Calu3 (cell line): ENCODE measurements around the gene VASP. TPM values are rescaled to one million over a fixed set of nuclear protein-coding genes. Genes with fewer than 3 reads are reported as not detected.

Source experiments
- BruUV-seq: library from RNA; stranded (reverse); fragments of 400-500 nt; replicated peaks from 2 replicates; lab custom pipeline; 2021; lab: Mats Ljungman, UMichigan
- CTCF ChIA-PET: fragments of 300-600 bp; sonication (Branson Sonifier 250); formaldehyde crosslinking; loops from one replicate; lab custom pipeline; 2022; ENCODE audit warnings: antibody characterized with exemption; lab: Charles Lee
- DNase-seq: peaks from one replicate; pipeline ENCODE4 v3.0.0; 2022
- H3K27ac Mint-ChIP-seq: one replicate; pipeline ENCODE4 v1.8.0; 2022; ENCODE audit warnings: mixed read lengths; ENCODE audit not compliant: unreplicated experiment
- H3K27me3 Mint-ChIP-seq: one replicate; pipeline ENCODE4 v1.8.0; 2022; ENCODE audit warnings: mixed read lengths; ENCODE audit not compliant: unreplicated experiment
- H3K36me3 Mint-ChIP-seq: one replicate; pipeline ENCODE4 v1.8.0; 2022; ENCODE audit warnings: mild to moderate bottlenecking, moderate library complexity, mixed read lengths; ENCODE audit not compliant: insufficient read depth, unreplicated experiment
- H3K4me1 Mint-ChIP-seq: one replicate; pipeline ENCODE4 v1.8.0; 2022; ENCODE audit warnings: mild to moderate bottlenecking, low read depth, mixed read lengths; ENCODE audit not compliant: unreplicated experiment
- H3K4me3 Mint-ChIP-seq: one replicate; pipeline ENCODE4 v1.8.0; 2022; ENCODE audit warnings: mild to moderate bottlenecking, low read depth, moderate library complexity, mixed read lengths; ENCODE audit not compliant: unreplicated experiment
- H3K9me3 Mint-ChIP-seq: one replicate; pipeline ENCODE4 v1.8.0; 2022; ENCODE audit warnings: low read depth, mixed read lengths; ENCODE audit not compliant: unreplicated experiment
- intact Hi-C: fragments of 100-400 bp; cut with micrococcal nuclease; formaldehyde crosslinking; loops from one replicate; pipeline ENCODE4 v1.10.0; 2022; ENCODE audit not compliant: unreplicated experiment
- total RNA-seq: library from RNA; stranded (reverse); gene quantifications from 2 replicates; pipeline ENCODE4 v1.2.3, GENCODE V29; 2022
- TF ChIP-seq, protein P1 (sequence below): fragments of 200-600 bp; IDR thresholded peaks from one replicate; pipeline ENCODE4 v1.8.0; 2022; ENCODE audit warnings: antibody characterized with exemption; ENCODE audit not compliant: unreplicated experiment

Gene VASP
- total RNA-seq, 1 experiment from 2014 or later = 194 TPM

DNA sequence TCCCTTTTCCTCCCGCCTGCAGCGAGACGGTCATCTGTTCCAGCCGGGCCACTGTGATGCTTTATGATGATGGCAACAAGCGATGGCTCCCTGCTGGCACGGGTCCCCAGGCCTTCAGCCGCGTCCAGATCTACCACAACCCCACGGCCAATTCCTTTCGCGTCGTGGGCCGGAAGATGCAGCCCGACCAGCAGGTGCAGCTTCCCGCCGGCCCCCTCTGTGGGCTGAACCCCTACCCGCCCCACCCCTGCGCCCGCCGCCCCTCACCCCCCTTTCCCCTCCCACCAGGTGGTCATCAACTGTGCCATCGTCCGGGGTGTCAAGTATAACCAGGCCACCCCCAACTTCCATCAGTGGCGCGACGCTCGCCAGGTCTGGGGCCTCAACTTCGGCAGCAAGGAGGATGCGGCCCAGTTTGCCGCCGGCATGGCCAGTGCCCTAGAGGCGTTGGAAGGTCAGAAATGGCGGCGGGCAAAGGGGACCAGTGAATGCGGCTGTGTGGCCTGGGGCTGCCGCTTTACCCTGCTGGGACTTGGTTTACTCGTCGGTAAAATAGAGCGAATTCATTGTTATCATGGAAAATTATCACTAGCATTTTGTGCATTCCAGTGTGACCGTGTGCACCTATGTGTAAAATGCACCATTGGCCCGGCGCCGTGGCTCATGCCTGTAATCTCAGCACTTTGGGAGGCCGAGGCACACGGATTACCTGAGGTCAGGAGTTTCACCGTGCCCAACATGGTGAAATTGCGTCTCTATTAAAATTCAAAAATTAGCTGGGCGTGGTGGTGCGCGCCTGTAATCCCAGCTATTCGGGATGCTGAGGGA lies 10.6 kb downstream of the VASP start:
- Mint-ChIP-seq H3K9me3 (no peaks in the 10 kb centered on the region), H3K4me3 (no peak overlapping the region), H3K27me3 (no peaks in the 10 kb centered on the region), H3K4me1 (peaks cover 59% of the 10 kb centered on the region), H3K27ac (peak overlapping the region; percentile 25), H3K36me3 (peaks cover 94% of the 10 kb centered on the region)
- TF ChIP-seq, protein P1, sequence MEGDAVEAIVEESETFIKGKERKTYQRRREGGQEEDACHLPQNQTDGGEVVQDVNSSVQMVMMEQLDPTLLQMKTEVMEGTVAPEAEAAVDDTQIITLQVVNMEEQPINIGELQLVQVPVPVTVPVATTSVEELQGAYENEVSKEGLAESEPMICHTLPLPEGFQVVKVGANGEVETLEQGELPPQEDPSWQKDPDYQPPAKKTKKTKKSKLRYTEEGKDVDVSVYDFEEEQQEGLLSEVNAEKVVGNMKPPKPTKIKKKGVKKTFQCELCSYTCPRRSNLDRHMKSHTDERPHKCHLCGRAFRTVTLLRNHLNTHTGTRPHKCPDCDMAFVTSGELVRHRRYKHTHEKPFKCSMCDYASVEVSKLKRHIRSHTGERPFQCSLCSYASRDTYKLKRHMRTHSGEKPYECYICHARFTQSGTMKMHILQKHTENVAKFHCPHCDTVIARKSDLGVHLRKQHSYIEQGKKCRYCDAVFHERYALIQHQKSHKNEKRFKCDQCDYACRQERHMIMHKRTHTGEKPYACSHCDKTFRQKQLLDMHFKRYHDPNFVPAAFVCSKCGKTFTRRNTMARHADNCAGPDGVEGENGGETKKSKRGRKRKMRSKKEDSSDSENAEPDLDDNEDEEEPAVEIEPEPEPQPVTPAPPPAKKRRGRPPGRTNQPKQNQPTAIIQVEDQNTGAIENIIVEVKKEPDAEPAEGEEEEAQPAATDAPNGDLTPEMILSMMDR = no peak
- DNase-seq = no peak
- no TSS peak for BruUV-seq
- CTCF ChIA-PET = no interaction called here
- intact Hi-C loops = no loop called here

DNA sequence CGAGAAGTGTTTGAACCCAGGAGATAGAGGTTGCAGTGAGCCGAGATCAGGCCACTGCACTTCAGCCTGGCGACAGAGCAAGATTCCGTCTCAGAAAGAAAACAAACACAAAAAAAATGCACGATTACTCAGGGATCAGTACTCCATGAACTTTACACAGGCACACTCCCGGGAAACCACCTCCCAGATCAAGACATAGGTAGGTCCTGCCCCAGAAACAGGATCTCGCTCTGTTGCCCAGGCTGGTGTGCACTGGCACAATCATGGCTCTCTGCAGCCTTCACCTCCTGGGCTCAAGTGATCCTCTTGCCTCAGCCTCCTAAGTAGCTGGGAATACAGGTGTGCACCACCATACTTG lies 11.2 kb downstream of the VASP start:
- H3K27ac Mint-ChIP-seq = no peak overlapping the region
- TF ChIP-seq, protein P1 = no peak
- H3K4me3 Mint-ChIP-seq = no peak overlapping the region
- no peaks in the 10 kb centered on the region for H3K9me3 Mint-ChIP-seq
- CTCF ChIA-PET = no interaction called here
- no peaks in the 10 kb centered on the region for H3K27me3 Mint-ChIP-seq
- intact Hi-C loops = no loop called here
- peaks cover 94% of the 10 kb centered on the region for H3K36me3 Mint-ChIP-seq
- no peak for DNase-seq
- peaks cover 57% of the 10 kb centered on the region for H3K4me1 Mint-ChIP-seq
- BruUV-seq = no TSS peak

DNA sequence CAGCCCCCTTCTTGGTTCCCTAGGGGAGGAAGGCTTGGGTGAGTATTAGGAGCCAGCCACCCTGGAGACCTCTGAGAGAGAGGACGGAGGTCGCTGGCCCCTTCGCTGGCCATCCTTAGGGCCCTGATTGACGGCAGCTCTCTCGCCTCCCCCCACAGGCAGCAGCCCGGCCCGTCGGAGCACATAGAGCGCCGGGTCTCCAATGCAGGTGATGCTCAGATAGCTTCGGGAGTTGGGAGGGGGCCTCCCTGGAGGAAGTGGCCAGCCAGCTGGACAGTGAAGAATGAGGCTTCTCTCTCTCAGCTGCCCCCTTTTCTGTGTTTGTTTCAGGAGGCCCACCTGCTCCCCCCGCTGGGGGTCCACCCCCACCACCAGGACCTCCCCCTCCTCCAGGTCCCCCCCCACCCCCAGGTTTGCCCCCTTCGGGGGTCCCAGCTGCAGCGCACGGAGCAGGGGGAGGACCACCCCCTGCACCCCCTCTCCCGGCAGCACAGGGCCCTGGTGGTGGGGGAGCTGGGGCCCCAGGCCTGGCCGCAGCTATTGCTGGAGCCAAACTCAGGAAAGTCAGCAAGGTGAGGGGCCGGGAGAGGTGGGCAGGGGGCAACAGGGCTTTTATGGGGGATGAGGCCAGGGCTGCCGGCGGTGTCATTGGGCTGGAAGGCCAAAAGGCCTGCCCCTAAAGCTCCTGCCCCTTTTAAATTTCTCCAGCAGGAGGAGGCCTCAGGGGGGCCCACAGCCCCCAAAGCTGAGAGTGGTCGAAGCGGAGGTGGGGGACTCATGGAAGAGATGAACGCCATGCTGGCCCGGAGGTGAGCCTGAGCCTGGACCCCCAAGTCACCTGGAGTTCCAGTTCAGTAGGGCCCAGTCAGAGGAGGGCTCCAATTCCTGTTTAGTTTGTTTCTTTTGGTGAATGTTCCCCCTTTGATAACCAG lies 15.0 kb downstream of the VASP start:
- no peak for DNase-seq
- CTCF ChIA-PET = no interaction called here
- no peak overlapping the region for H3K27ac Mint-ChIP-seq
- peaks cover 34% of the 10 kb centered on the region for H3K4me1 Mint-ChIP-seq
- H3K9me3 Mint-ChIP-seq = no peaks in the 10 kb centered on the region
- no TSS peak for BruUV-seq
- intact Hi-C loops = loop anchor here (2.0 kb wide), 1 partner anchor 121 kb away; no protein-coding TSS in a partner anchor
- no peak overlapping the region for H3K4me3 Mint-ChIP-seq
- H3K27me3 Mint-ChIP-seq = no peaks in the 10 kb centered on the region
- peaks cover 98% of the 10 kb centered on the region for H3K36me3 Mint-ChIP-seq
- TF ChIP-seq, protein P1 = no peak

DNA sequence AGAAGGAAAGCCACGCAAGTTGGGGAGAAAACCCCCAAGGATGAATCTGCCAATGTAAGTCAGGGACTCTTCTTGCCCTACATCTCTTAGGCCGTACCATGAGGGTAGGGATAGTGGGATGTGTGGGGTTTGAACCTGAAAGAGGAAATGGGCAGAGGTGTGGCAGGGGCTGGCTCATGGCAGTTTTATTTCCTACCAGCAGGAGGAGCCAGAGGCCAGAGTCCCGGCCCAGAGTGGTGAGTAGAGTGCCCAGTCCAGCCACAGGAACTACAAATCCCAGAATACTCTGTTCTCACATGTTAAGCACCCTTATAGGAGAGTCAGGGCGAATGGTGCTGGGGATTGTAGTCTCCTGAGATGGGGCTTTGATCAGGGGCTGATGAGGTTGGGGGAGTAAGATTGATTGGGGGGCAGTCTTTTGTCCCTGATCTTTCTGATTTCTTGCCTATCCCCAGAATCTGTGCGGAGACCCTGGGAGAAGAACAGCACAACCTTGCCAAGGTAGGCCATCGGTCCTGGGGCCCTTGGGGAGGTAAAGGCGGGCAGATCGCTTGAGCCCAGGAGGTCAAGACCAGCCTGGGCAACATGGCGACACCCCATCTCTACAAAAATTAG lies 16.5 kb downstream of the VASP start:
- Mint-ChIP-seq H3K36me3 (peaks cover 98% of the 10 kb centered on the region), H3K4me1 (peaks cover 36% of the 10 kb centered on the region), H3K27ac (peak overlapping the region; percentile 41), H3K4me3 (no peak overlapping the region), H3K27me3 (no peaks in the 10 kb centered on the region), H3K9me3 (no peaks in the 10 kb centered on the region)
- intact Hi-C loops = loop anchor here (1.0 to 2.0 kb wide), 2 partner anchors 47 to 119 kb away; no protein-coding TSS in a partner anchor
- BruUV-seq = no TSS peak
- TF ChIP-seq, protein P1 = peak; percentile 90
- peak; percentile 90 for DNase-seq
- CTCF ChIA-PET = interaction anchor here (1.0 kb wide), 1 partner anchor 119 kb away, joined by 3 read pairs; no protein-coding TSS in a partner anchor
